ENCODE results near the gene BICDL1. TPM values are rescaled to one million over a fixed set of nuclear protein-coding genes. Genes with fewer than 3 reads are reported as not detected.

BICDL1 gene
- total RNA-seq, 2 donors from 2014 or later = 5.9 to 6.2 TPM

DNA sequence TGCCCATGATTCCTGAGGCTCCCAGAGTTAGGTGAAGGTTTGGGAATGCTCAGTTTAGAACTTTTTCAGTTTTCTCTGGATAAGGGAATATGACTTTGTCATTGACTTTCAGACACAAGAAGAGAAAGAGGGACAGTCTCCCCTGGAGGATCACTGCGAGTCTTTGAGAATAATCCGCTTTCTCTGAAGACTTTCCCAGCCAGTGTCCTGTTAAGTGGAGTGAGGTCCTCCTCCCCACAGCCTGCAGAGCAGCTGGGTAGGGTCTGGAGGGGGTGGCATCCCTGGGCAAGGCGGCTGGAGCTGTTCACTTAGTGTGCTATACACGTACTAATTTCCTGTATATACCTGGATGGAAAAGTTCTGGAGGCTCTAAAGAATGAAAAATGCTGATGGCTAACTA, 136.0 kb downstream of the BICDL1 start:
- WGBS, 2 donors = 93% methylated on average over 4 of the region's 4 CpGs
- no peak for ATAC-seq
- H3K27ac ChIP-seq = no peak overlapping the region
- no peak overlapping the region for H3K4me3 ChIP-seq
- H3K36me3 ChIP-seq (replicated peaks in 1 of 2; ENCODE audit: insufficient read depth in 1 of 2, low read depth in 2 of 2) = peaks cover 0 to 18% of the 10 kb centered on the region in 2 donors
- no peaks in the 10 kb centered on the region for H3K27me3 ChIP-seq
- intact Hi-C loops (cut with DNase I) = no loop called here
- H3K4me1 ChIP-seq = no peaks in the 10 kb centered on the region
- TF ChIP-seq, protein P1, sequence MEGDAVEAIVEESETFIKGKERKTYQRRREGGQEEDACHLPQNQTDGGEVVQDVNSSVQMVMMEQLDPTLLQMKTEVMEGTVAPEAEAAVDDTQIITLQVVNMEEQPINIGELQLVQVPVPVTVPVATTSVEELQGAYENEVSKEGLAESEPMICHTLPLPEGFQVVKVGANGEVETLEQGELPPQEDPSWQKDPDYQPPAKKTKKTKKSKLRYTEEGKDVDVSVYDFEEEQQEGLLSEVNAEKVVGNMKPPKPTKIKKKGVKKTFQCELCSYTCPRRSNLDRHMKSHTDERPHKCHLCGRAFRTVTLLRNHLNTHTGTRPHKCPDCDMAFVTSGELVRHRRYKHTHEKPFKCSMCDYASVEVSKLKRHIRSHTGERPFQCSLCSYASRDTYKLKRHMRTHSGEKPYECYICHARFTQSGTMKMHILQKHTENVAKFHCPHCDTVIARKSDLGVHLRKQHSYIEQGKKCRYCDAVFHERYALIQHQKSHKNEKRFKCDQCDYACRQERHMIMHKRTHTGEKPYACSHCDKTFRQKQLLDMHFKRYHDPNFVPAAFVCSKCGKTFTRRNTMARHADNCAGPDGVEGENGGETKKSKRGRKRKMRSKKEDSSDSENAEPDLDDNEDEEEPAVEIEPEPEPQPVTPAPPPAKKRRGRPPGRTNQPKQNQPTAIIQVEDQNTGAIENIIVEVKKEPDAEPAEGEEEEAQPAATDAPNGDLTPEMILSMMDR (IDR thresholded peaks at IDR 0.05) = no peak
- TF ChIP-seq POLR2A (IDR thresholded peaks at IDR 0.05) = no peak
- no peaks in the 10 kb centered on the region for H3K9me3 ChIP-seq
- no peak for DNase-seq

DNA sequence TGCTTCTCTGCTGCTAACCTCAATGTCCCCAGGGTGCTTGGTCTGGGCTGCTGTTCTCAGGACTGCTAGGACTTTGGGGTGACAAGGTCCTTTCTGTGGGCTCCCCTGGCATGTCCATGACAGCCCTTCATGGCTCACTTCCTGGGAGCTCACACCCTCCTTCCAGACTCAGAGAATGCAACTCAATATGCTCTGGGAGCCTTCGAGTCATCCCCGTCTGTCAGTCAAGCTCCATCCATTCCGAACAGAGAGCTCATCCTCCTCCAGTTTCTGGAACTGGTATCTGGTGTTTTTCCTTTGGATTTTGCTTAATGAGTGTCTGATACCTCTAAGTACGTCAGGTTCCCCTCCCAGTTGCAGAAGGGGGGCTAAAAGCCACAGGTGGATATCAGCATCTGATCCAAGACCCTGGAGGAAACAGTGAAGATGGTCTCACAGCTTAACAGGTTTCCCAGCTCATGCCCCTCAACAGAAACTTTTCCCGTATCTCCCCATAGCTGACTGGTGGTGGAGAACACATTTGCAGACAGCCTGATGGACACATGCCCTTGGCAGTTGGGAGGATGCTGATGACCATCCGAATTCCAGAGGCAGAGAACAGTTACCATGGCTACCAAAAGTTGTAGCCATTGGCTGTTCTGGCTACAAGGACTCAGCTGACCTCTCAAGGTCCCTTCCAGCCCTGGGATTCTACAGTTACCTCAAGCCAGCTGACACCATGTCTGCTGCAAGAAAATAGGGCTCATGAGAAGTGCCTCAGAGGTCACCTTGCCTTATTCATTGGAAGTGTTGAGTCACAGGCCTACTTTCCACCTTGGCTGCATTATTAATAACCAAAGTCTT, 137.0 kb downstream of the BICDL1 start:
- no peak for DNase-seq
- Histone ChIP-seq H3K4me1 (no peaks in the 10 kb centered on the region), H3K27me3 (no peaks in the 10 kb centered on the region), H3K9me3 (no peaks in the 10 kb centered on the region), H3K36me3 (replicated peaks in 1 of 2; ENCODE audit: insufficient read depth in 1 of 2, low read depth in 2 of 2) (peaks cover 5 to 26% of the 10 kb centered on the region in 2 donors), H3K4me3 (no peak overlapping the region), H3K27ac (no peak overlapping the region)
- WGBS, 2 donors = 80 to 88% methylated on average over 6 of the region's 6 CpGs
- no peak for TF ChIP-seq POLR2A (IDR thresholded peaks at IDR 0.05)
- TF ChIP-seq, protein P1 (IDR thresholded peaks at IDR 0.05) = no peak
- no peak for ATAC-seq
- intact Hi-C loops (cut with DNase I) = no loop called here

DNA sequence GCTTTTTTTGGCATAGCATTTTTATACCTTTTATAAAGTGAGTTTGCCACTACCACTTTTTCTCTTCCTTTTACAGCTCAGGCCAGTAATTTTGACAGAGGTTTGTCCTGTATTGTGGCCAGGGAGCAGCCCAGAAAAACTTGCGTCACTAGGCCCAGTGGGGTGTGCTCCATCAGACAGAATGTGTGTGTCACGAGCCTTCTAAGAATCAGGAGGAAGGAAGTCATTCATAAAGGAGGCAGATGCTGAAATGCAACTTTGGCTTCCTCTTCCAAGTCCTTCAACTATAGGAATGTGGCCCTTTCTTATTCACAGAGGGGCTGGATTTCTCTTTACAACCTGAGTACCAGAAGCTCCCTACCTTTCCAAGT, 137.6 kb downstream of the BICDL1 start:
- TF ChIP-seq, protein P1 (IDR thresholded peaks at IDR 0.05) = no peak
- no peak for TF ChIP-seq POLR2A (IDR thresholded peaks at IDR 0.05)
- no peak for ATAC-seq
- DNase-seq = peak in 1 of 4 donors; percentile 63
- 77 to 91% methylated on average over 2 of the region's 2 CpGs for WGBS, 2 donors
- H3K4me1 ChIP-seq = no peaks in the 10 kb centered on the region
- intact Hi-C loops (cut with DNase I) = no loop called here
- no peak overlapping the region for H3K4me3 ChIP-seq
- H3K9me3 ChIP-seq = no peaks in the 10 kb centered on the region
- peaks cover 5 to 31% of the 10 kb centered on the region in 2 donors for H3K36me3 ChIP-seq (replicated peaks in 1 of 2; ENCODE audit: insufficient read depth in 1 of 2, low read depth in 2 of 2)
- H3K27ac ChIP-seq = no peak overlapping the region
- no peaks in the 10 kb centered on the region for H3K27me3 ChIP-seq

DNA sequence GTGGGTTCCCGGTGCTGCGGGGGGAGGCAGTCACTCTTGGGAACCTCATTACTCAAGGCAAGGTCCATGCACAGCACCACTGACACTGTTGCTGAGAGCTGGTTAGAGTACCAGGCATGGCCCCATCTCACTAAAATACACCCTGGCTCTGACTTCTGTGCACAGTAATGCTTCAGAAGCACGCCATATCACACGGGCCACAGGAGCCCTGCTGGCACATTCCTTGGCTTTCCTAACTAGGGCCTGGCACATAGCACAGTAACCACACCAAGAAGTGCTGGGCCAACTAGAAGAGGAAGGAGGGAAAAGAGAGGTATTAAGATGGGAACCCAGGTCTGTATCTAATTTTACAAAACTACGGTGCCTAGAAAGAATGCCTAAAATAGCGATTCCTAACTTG, 141.0 kb downstream of the BICDL1 start:
- ATAC-seq = no peak
- Histone ChIP-seq H3K36me3 (replicated peaks in 1 of 2; ENCODE audit: insufficient read depth in 1 of 2, low read depth in 2 of 2) (peaks cover 21 to 62% of the 10 kb centered on the region in 2 donors), H3K4me1 (no peaks in the 10 kb centered on the region), H3K27ac (no peak overlapping the region), H3K27me3 (no peaks in the 10 kb centered on the region), H3K4me3 (no peak overlapping the region), H3K9me3 (no peaks in the 10 kb centered on the region)
- intact Hi-C loops (cut with DNase I) = no loop called here
- DNase-seq = no peak
- WGBS, 2 donors = 77 to 96% methylated on average over 4 to 6 of the region's 6 CpGs
- TF ChIP-seq, protein P1 (IDR thresholded peaks at IDR 0.05) = no peak
- TF ChIP-seq POLR2A (IDR thresholded peaks at IDR 0.05) = no peak

DNA sequence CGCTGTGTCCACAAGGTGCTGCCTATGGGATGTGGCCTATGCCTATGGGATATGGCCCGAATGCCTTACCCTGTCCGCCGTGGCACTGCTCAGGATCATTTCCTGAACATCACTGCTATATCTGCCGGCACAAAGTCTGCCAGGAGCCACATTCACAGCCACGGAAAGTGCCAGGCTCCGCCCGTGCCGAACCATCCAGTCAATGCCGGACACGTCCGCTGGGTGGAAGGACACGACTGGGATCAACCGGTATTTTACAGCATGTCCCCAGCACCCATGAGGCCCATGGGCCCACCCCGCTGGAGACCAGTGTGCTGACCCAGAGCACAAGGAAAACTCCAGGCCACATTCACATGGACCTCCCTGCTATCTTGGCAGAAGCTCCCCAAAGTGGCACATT, 142.1 kb downstream of the BICDL1 start:
- H3K4me1 ChIP-seq = no peaks in the 10 kb centered on the region
- DNase-seq (no peak), ATAC-seq (no peak)
- H3K27ac ChIP-seq = no peak overlapping the region
- no peak for TF ChIP-seq POLR2A (IDR thresholded peaks at IDR 0.05)
- TF ChIP-seq, protein P1 (IDR thresholded peaks at IDR 0.05) = no peak
- WGBS, 2 donors = 93 to 94% methylated on average over 14 to 15 of the region's 15 CpGs
- H3K27me3 ChIP-seq = no peaks in the 10 kb centered on the region
- no peaks in the 10 kb centered on the region for H3K9me3 ChIP-seq
- peaks cover 21 to 72% of the 10 kb centered on the region in 2 donors for H3K36me3 ChIP-seq (replicated peaks in 1 of 2; ENCODE audit: insufficient read depth in 1 of 2, low read depth in 2 of 2)
- H3K4me3 ChIP-seq = no peak overlapping the region
- intact Hi-C loops (cut with DNase I) = no loop called here
